Transverse colon (tissue), 3 donors: Measurements from ENCODE around the gene ABCB11.

Source experiments
- EP300 ChIP-seq: sonication (generic); formaldehyde crosslinking; IDR thresholded peaks from one replicate; pipeline ENCODE4 v1.6.1; 2017; ENCODE audit warnings: antibody characterized with exemption, low read depth
- POLR2A ChIP-seq: fragments of 450-650 bp; IDR thresholded peaks from one replicate; pipeline ENCODE4 v1.6.1; 2016; ENCODE audit warnings: antibody characterized with exemption, mild to moderate bottlenecking, moderate library complexity
- TF ChIP-seq, protein P1 (sequence below), 5 experiments: fragments of 200-600 bp in 3 of 5; fragments of 450-650 bp in 2 of 5; sonication (generic) in 3 of 5; IDR thresholded peaks; 1 replicate in 2 of 5; 2 replicates in 3 of 5; pipeline ENCODE4 v1.5.1; 2016 to 2017; ENCODE audit warnings: antibody characterized with exemption in 5 of 5, inconsistent platforms in 3 of 5, mild to moderate bottlenecking in 2 of 5, moderate library complexity in 1 of 5

- TF ChIP-seq, protein P1, sequence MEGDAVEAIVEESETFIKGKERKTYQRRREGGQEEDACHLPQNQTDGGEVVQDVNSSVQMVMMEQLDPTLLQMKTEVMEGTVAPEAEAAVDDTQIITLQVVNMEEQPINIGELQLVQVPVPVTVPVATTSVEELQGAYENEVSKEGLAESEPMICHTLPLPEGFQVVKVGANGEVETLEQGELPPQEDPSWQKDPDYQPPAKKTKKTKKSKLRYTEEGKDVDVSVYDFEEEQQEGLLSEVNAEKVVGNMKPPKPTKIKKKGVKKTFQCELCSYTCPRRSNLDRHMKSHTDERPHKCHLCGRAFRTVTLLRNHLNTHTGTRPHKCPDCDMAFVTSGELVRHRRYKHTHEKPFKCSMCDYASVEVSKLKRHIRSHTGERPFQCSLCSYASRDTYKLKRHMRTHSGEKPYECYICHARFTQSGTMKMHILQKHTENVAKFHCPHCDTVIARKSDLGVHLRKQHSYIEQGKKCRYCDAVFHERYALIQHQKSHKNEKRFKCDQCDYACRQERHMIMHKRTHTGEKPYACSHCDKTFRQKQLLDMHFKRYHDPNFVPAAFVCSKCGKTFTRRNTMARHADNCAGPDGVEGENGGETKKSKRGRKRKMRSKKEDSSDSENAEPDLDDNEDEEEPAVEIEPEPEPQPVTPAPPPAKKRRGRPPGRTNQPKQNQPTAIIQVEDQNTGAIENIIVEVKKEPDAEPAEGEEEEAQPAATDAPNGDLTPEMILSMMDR (IDR thresholded peaks at IDR 0.05): no peak
- TF ChIP-seq EP300 (no peak), POLR2A (no peak)
These were observed 46.6 kb upstream of the ABCB11 start for GRCh38 chr2:169077674-169078240.
